ENCODE results near the gene DENND1A. TPM values are rescaled to one million over a fixed set of nuclear protein-coding genes. Genes with fewer than 3 reads are reported as not detected.

DENND1A gene
- total and polyA plus RNA-seq, 2 experiments from 2014 or later: 13.1 to 28.7 TPM

- H3K4me1 Mint-ChIP-seq: peaks cover 43% of the 10 kb centered on the region
- Histone ChIP-seq H2AFZ (no peak overlapping the region), H3K4me2 (no peak overlapping the region), H3K79me2 (replicated peaks; ENCODE audit: insufficient read depth) (peaks cover 91% of the 10 kb centered on the region), H3K27ac (ENCODE audit: low read depth) (no peak overlapping the region), H3K4me1 (ENCODE audit: insufficient read depth) (peaks cover 32% of the 10 kb centered on the region), H4K20me1 (replicated peaks; ENCODE audit: insufficient read depth) (peaks cover 9% of the 10 kb centered on the region; the same call in 1 of the 2 replicates), H3K36me3 (ENCODE audit: insufficient read depth) (no peaks in the 10 kb centered on the region), H3K27me3 (ENCODE audit: insufficient read depth) (no peaks in the 10 kb centered on the region), H3F3A (replicated peaks; ENCODE audit: low read depth) (no peaks in the 10 kb centered on the region; the same call in 1 of the 2 replicates), H3K4me3 (no peak overlapping the region), H3K9me2 (ENCODE audit: insufficient read depth) (no peaks in the 10 kb centered on the region)
- peaks cover 10% of the 10 kb centered on the region; the same call in 2 of the 3 replicates for H3K9me3 Mint-ChIP-seq
- ATAC-seq (no peak), DNase-seq (ENCODE audit: low spot score) (no peak)
- no peak overlapping the region for H3K27ac Mint-ChIP-seq
- H3K4me3 Mint-ChIP-seq: no peak overlapping the region
- H3K27me3 Mint-ChIP-seq (ENCODE audit: insufficient read depth, low read depth, poor library complexity): peaks cover 7% of the 10 kb centered on the region
- no peak for TF ChIP-seq ZNF331 (CRISPR knock-in tag; IDR thresholded peaks at IDR 0.05; ENCODE audit: low read depth)
- no peak for TF ChIP-seq ETS1 (IDR thresholded peaks at IDR 0.05)
- TF ChIP-seq ZNF114 (CRISPR knock-in tag; IDR thresholded peaks at IDR 0.05): no peak
- no peak for TF ChIP-seq STAT1 (IDR thresholded peaks at IDR 0.05; ENCODE audit: unreplicated experiment)
- TF ChIP-seq EZH2phosphoT487 (IDR thresholded peaks at IDR 0.05; ENCODE audit: unreplicated experiment): no peak
- no peak for TF ChIP-seq NANOG (IDR thresholded peaks at IDR 0.05; ENCODE audit: borderline replicate concordance)
- no peak for TF ChIP-seq CTCF (conservative IDR thresholded peaks at IDR 0.05; ENCODE audit: low read depth in 2 of 2)
- peaks cover 16% of the 10 kb centered on the region; the same call in 2 of the 3 replicates for H3K36me3 Mint-ChIP-seq (ENCODE audit: low read depth)
Measured at GRCh38 chr9:123923377-123923776, 6.5 kb downstream of the DENND1A start.

- Histone ChIP-seq H3K27ac (ENCODE audit: low read depth) (no peak overlapping the region), H3F3A (replicated peaks; ENCODE audit: low read depth) (no peaks in the 10 kb centered on the region), H3K36me3 (ENCODE audit: insufficient read depth) (no peaks in the 10 kb centered on the region), H4K20me1 (replicated peaks; ENCODE audit: insufficient read depth) (peaks cover 6% of the 10 kb centered on the region; the same call in 1 of the 2 replicates), H3K9me2 (ENCODE audit: insufficient read depth) (no peaks in the 10 kb centered on the region), H3K27me3 (ENCODE audit: insufficient read depth) (no peaks in the 10 kb centered on the region), H3K4me2 (no peak overlapping the region), H3K4me3 (no peak overlapping the region), H3K79me2 (replicated peaks; ENCODE audit: insufficient read depth) (peaks cover 89% of the 10 kb centered on the region), H3K4me1 (ENCODE audit: insufficient read depth) (peaks cover 27% of the 10 kb centered on the region), H2AFZ (no peak overlapping the region)
- peaks cover 7% of the 10 kb centered on the region for H3K27me3 Mint-ChIP-seq (ENCODE audit: insufficient read depth, low read depth, poor library complexity)
- DNase-seq (ENCODE audit: low spot score): no peak
- H3K9me3 Mint-ChIP-seq: peaks cover 10% of the 10 kb centered on the region; the same call in 2 of the 3 replicates
- peaks cover 39% of the 10 kb centered on the region for H3K4me1 Mint-ChIP-seq
- no peak overlapping the region for H3K4me3 Mint-ChIP-seq
- H3K36me3 Mint-ChIP-seq (ENCODE audit: low read depth): peaks cover 16% of the 10 kb centered on the region; the same call in 2 of the 3 replicates
- no peak overlapping the region for H3K27ac Mint-ChIP-seq
- ATAC-seq: no peak
- no peak for TF ChIP-seq NANOG (IDR thresholded peaks at IDR 0.05; ENCODE audit: borderline replicate concordance)
- TF ChIP-seq ZNF331 (CRISPR knock-in tag; IDR thresholded peaks at IDR 0.05; ENCODE audit: low read depth): no peak
- TF ChIP-seq ETS1 (IDR thresholded peaks at IDR 0.05): no peak
- no peak for TF ChIP-seq REST (IDR thresholded peaks at IDR 0.05; ENCODE audit: unreplicated experiment)
- no peak for TF ChIP-seq JUNB (IDR thresholded peaks at IDR 0.05; ENCODE audit: unreplicated experiment)
Measured at GRCh38 chr9:123922911-123923310, 7.0 kb downstream of the DENND1A start.
